Osteoblast (primary cell): ENCODE measurements around the gene COL15A1. TPM values are rescaled to one million over a fixed set of nuclear protein-coding genes. Genes with fewer than 3 reads are reported as not detected.
A peak's percentile ranks its signal among the peaks of the same experiment; 100 is the strongest.

Experiments used
- DNase-seq: peaks from one replicate; pipeline ENCODE4 v3.0.0; 2011; ENCODE audit warnings: low spot score, mixed read lengths; ENCODE audit not compliant: insufficient read length; ENCODE audit errors: missing footprints
- H2AFZ ChIP-seq: 2 replicates; pipeline ENCODE4 v1.6.0; 2011; ENCODE audit warnings: mild to moderate bottlenecking, low read length
- H3K27ac ChIP-seq: 2 replicates; pipeline ENCODE4 v1.5.1; 2011; ENCODE audit warnings: mild to moderate bottlenecking, low read depth, low read length, moderate library complexity
- H3K27me3 ChIP-seq: 2 replicates; pipeline ENCODE4 v1.6.0; 2012; ENCODE audit warnings: mild to moderate bottlenecking, control low read depth, inconsistent platforms, low read length, moderate library complexity; ENCODE audit not compliant: insufficient read depth
- H3K36me3 ChIP-seq: 2 replicates; pipeline ENCODE4 v1.5.1; 2011; ENCODE audit warnings: mild to moderate bottlenecking, low read length, control low read depth, moderate library complexity; ENCODE audit not compliant: insufficient read depth
- H3K4me1 ChIP-seq: 2 replicates; pipeline ENCODE4 v1.5.1; 2011; ENCODE audit warnings: mild to moderate bottlenecking, low read length, control low read depth, moderate library complexity; ENCODE audit not compliant: insufficient read depth
- H3K4me2 ChIP-seq: 2 replicates; pipeline ENCODE4 v1.6.0; 2011; ENCODE audit warnings: mild to moderate bottlenecking, low read length; ENCODE audit not compliant: insufficient read depth
- H3K4me3 ChIP-seq: fragments of 200-600 bp; sonication (generic); 3 replicates; pipeline ENCODE4 v1.5.1; 2012; ENCODE audit warnings: mild to moderate bottlenecking, low read length, inconsistent platforms; ENCODE audit not compliant: insufficient read depth
- H3K79me2 ChIP-seq: 2 replicates; pipeline ENCODE4 v1.6.0; 2012; ENCODE audit warnings: mild to moderate bottlenecking, low read length, control low read depth, inconsistent platforms; ENCODE audit not compliant: insufficient read depth
- H3K9me3 ChIP-seq: 2 replicates; pipeline ENCODE4 v1.5.1; 2011; ENCODE audit warnings: low read depth, low read length, control low read depth
- H4K20me1 ChIP-seq: 2 replicates; pipeline ENCODE4 v1.6.0; 2012; ENCODE audit warnings: mild to moderate bottlenecking, low read length, control low read depth; ENCODE audit not compliant: insufficient read depth
- CTCF ChIP-seq: IDR thresholded peaks from 2 replicates; pipeline ENCODE4 v1.5.1; 2011; ENCODE audit warnings: mild to moderate bottlenecking, low read depth, low read length, moderate library complexity; ENCODE audit errors: extremely low read depth
- total RNA-seq: library from RNA; depleted of rRNA; stranded (reverse); fragments of >200 nt; gene quantifications from 2 replicates; pipeline ENCODE4 v1.2.3, GENCODE V29; 2012

COL15A1 gene
- total RNA-seq, 1 donor = 29.3 TPM

GRCh38 chr9:99039505-99040182 lies 95.9 kb downstream of the COL15A1 start:
- no peaks in the 10 kb centered on the region for H3K36me3 ChIP-seq
- H3K27ac ChIP-seq = peak overlapping the region; percentile 82
- no peak for DNase-seq
- no peak for TF ChIP-seq CTCF
- peak overlapping the region; percentile 43 for H2AFZ ChIP-seq
- no peaks in the 10 kb centered on the region for H3K27me3 ChIP-seq
- peaks cover 4% of the 10 kb centered on the region for H3K9me3 ChIP-seq
- peaks cover 39% of the 10 kb centered on the region for H3K4me1 ChIP-seq
- H3K4me2 ChIP-seq = peak overlapping the region; percentile 2
- no peaks in the 10 kb centered on the region for H4K20me1 ChIP-seq
- H3K79me2 ChIP-seq = no peaks in the 10 kb centered on the region
- no peak overlapping the region for H3K4me3 ChIP-seq

GRCh38 chr9:99040251-99040900 lies 96.7 kb downstream of the COL15A1 start:
- no peaks in the 10 kb centered on the region for H3K27me3 ChIP-seq
- H3K4me2 ChIP-seq = peak overlapping the region; percentile 32
- DNase-seq = no peak
- TF ChIP-seq CTCF = no peak
- H3K4me3 ChIP-seq = no peak overlapping the region
- peak overlapping the region; percentile 43 for H2AFZ ChIP-seq
- peak overlapping the region; percentile 82 for H3K27ac ChIP-seq
- no peaks in the 10 kb centered on the region for H3K36me3 ChIP-seq
- H4K20me1 ChIP-seq = no peaks in the 10 kb centered on the region
- peaks cover 10% of the 10 kb centered on the region for H3K9me3 ChIP-seq
- no peaks in the 10 kb centered on the region for H3K79me2 ChIP-seq
- H3K4me1 ChIP-seq = peaks cover 39% of the 10 kb centered on the region

GRCh38 chr9:99040911-99041582 lies 97.3 kb downstream of the COL15A1 start:
- Histone ChIP-seq H3K4me1 (peaks cover 39% of the 10 kb centered on the region), H2AFZ (no peak overlapping the region), H3K79me2 (no peaks in the 10 kb centered on the region), H3K4me3 (no peak overlapping the region), H3K27me3 (no peaks in the 10 kb centered on the region), H3K4me2 (peak overlapping the region; percentile 32), H3K36me3 (no peaks in the 10 kb centered on the region), H4K20me1 (no peaks in the 10 kb centered on the region), H3K9me3 (peaks cover 11% of the 10 kb centered on the region), H3K27ac (peak overlapping the region; percentile 82)
- DNase-seq = peak; percentile 77
- TF ChIP-seq CTCF = no peak

GRCh38 chr9:99041618-99042017 lies 97.9 kb downstream of the COL15A1 start:
- Histone ChIP-seq H3K27ac (no peak overlapping the region), H3K4me3 (no peak overlapping the region), H3K9me3 (peaks cover 11% of the 10 kb centered on the region), H3K4me2 (no peak overlapping the region), H3K79me2 (no peaks in the 10 kb centered on the region), H3K27me3 (no peaks in the 10 kb centered on the region), H4K20me1 (no peaks in the 10 kb centered on the region), H3K4me1 (peaks cover 39% of the 10 kb centered on the region), H3K36me3 (no peaks in the 10 kb centered on the region), H2AFZ (no peak overlapping the region)
- DNase-seq = no peak
- no peak for TF ChIP-seq CTCF
